GM12892 (cell line): Measurements from ENCODE around the gene ACACB. TPM values are rescaled to one million over a fixed set of nuclear protein-coding genes. Genes with fewer than 3 reads are reported as not detected.
A peak's percentile ranks its signal among the peaks of the same experiment; 100 is the strongest.

Source experiments
- DNase-seq: peaks from one replicate; pipeline ENCODE4 v3.0.0; 2011; ENCODE audit not compliant: insufficient read length
- FAIRE-seq: peaks from 2 replicates; lab custom pipeline; 2011; peaks lifted over from hg19 to GRCh38; lab: Jason Lieb, UNC
- POLR2A ChIP-seq: IDR thresholded peaks from 2 replicates; pipeline ENCODE4 v1.6.1; 2011; ENCODE audit warnings: low read depth, low read length, control low read depth
- POLR2AphosphoS5 ChIP-seq: IDR thresholded peaks from 2 replicates; pipeline ENCODE4 v1.6.1; 2011; ENCODE audit warnings: low read depth, low read length, control low read depth
- TAF1 ChIP-seq: IDR thresholded peaks from 2 replicates; pipeline ENCODE4 v1.6.1; 2011; ENCODE audit warnings: low read depth, mild to moderate bottlenecking, control low read depth, low read length, borderline replicate concordance
- polyA plus RNA-seq: library from polyadenylated mRNA; unstranded; fragments of >200 nt; gene quantifications from one replicate; pipeline ENCODE4 v1.2.1, GENCODE V29; 2012; ENCODE audit warnings: missing spikeins, inconsistent platforms; ENCODE audit not compliant: missing spikeins

The ACACB gene
- 0.64 TPM for polyA plus RNA-seq

GRCh38 chr12:109115758-109116610 is at the start of gene ACACB:
Gene ACACB, plus strand, starts transcription at chr12:109116587. Its CDS starts 22,819 bp downstream, at chr12:109139406.
- DNase-seq (no peak), FAIRE-seq (no peak)
- TF ChIP-seq POLR2A (no peak), TAF1 (no peak), POLR2AphosphoS5 (no peak)

- DNase-seq: no peak
- no peak for FAIRE-seq
- no peak for TF ChIP-seq TAF1
- TF ChIP-seq POLR2A: no peak
- no peak for TF ChIP-seq POLR2AphosphoS5
These were observed 46.8 kb upstream of the ACACB start for GRCh38 chr12:109069307-109070271.

GRCh38 chr12:109074866-109075265 is 41.5 kb upstream of the ACACB start:
- TF ChIP-seq POLR2AphosphoS5 (no peak), POLR2A (no peak), TAF1 (no peak)
- no peak for DNase-seq
- FAIRE-seq: no peak

GRCh38 chr12:109082751-109083150 is 33.6 kb upstream of the ACACB start:
- TF ChIP-seq POLR2A (no peak), POLR2AphosphoS5 (no peak), TAF1 (no peak)
- DNase-seq (no peak), FAIRE-seq (no peak)

GRCh38 chr12:109084425-109084824 is 32.0 kb upstream of the ACACB start:
- no peak for FAIRE-seq
- TF ChIP-seq TAF1 (no peak), POLR2A (no peak), POLR2AphosphoS5 (no peak)
- DNase-seq: no peak

GRCh38 chr12:109085590-109085989 is 30.8 kb upstream of the ACACB start:
- FAIRE-seq: no peak
- TF ChIP-seq TAF1 (no peak), POLR2AphosphoS5 (no peak), POLR2A (no peak)
- DNase-seq: no peak

- no peak for DNase-seq
- TF ChIP-seq TAF1: no peak
- no peak for FAIRE-seq
These were observed 29.1 kb upstream of the ACACB start for GRCh38 chr12:109087250-109087649.

- TF ChIP-seq POLR2AphosphoS5: no peak
- no peak for TF ChIP-seq POLR2A
- TF ChIP-seq TAF1: no peak
- FAIRE-seq (no peak), DNase-seq (no peak)
These were observed 27.6 kb upstream of the ACACB start for GRCh38 chr12:109088818-109089217.

GRCh38 chr12:109089683-109090082 is 26.7 kb upstream of the ACACB start:
- TF ChIP-seq POLR2AphosphoS5 (no peak), TAF1 (no peak), POLR2A (no peak)
- DNase-seq (no peak), FAIRE-seq (no peak)

- FAIRE-seq (peak; percentile 46), DNase-seq (no peak)
- TF ChIP-seq TAF1 (no peak), POLR2A (no peak), POLR2AphosphoS5 (no peak)
These were observed 23.8 kb upstream of the ACACB start for GRCh38 chr12:109092497-109093021.

GRCh38 chr12:109093022-109093918 is 23.1 kb upstream of the ACACB start, which contains the start of gene ALKBH2:
Gene ALKBH2, minus strand, starts transcription at chr12:109093472. Its CDS starts 686 bp downstream, at chr12:109092786.
- TF ChIP-seq POLR2AphosphoS5 (peak; percentile 97), POLR2A (peak; percentile 96), TAF1 (peak; percentile 67; the same call in 1 of the 2 replicates)
- FAIRE-seq: peak; percentile 99
- peak; percentile 82 for DNase-seq
